ENCODE data around the gene CD22.

- TF ChIP-seq POLR2A (IDR thresholded peaks at IDR 0.05; ENCODE audit: low read depth, low read length) (no peak), POLR2AphosphoS5 (IDR thresholded peaks at IDR 0.05; ENCODE audit: low read depth, low read length) (no peak), TAF1 (IDR thresholded peaks at IDR 0.05; ENCODE audit: borderline replicate concordance, low read depth, low read length) (no peak)
These were observed 46.7 kb downstream of the CD22 start for GRCh38 chr19:35375505-35376307.
